GM21423 (cell line): ENCODE data around the gene MOXD1.

Experiments used
- ATAC-seq: cut with Tn5 transposase; IDR thresholded peaks from one replicate; pipeline ENCODE4 v1.9.1; 2021; ENCODE audit warnings: mild to moderate bottlenecking, moderate library complexity; ENCODE audit not compliant: unreplicated experiment

The MOXD1 gene

GRCh38 chr6:132246632-132247270 lies 154.5 kb downstream of the MOXD1 start:
- no peak for ATAC-seq

GRCh38 chr6:132246120-132246617 lies 155.1 kb downstream of the MOXD1 start:
- no peak for ATAC-seq
